HepG2 (cell line): ENCODE results near the gene CCDC57. TPM values are rescaled to one million over a fixed set of nuclear protein-coding genes. Genes with fewer than 3 reads are reported as not detected.

ENCODE experiments used
- CAMTA2 ChIP-seq: sonication (generic); formaldehyde crosslinking; IDR thresholded peaks from 2 replicates; pipeline ENCODE4 v1.4.0; 2020; ENCODE audit warnings: mild to moderate bottlenecking, missing genetic modification reagents, borderline replicate concordance
- CHCHD3 ChIP-seq: sonication (generic); formaldehyde crosslinking; IDR thresholded peaks from 2 replicates; pipeline ENCODE4 v1.8.0; 2022; ENCODE audit warnings: mild to moderate bottlenecking, missing genetic modification reagents, moderate library complexity
- FOXP1 ChIP-seq, 2 experiments: fragments of 450-650 bp in 1 of 2; IDR thresholded peaks; 2 replicates each; pipeline ENCODE4 v1.6.1; 2017 to 2018; ENCODE audit warnings: antibody characterized with exemption in 1 of 2
- GLI4 ChIP-seq: sonication (generic); formaldehyde crosslinking; IDR thresholded peaks from 2 replicates; pipeline ENCODE4 v1.5.1; 2020; ENCODE audit warnings: missing genetic modification reagents, mild to moderate bottlenecking, moderate library complexity, borderline replicate concordance
- HMG20B ChIP-seq: conservative IDR thresholded peaks from 2 replicates; pipeline ENCODE4 v1.6.1; 2016; ENCODE audit warnings: missing genetic modification reagents, missing compliant biosample characterization
- ISX ChIP-seq: sonication (generic); formaldehyde crosslinking; conservative IDR thresholded peaks from 2 replicates; pipeline ENCODE4 v1.5.0; 2020; ENCODE audit warnings: missing genetic modification reagents
- MLLT10 ChIP-seq: sonication (generic); formaldehyde crosslinking; IDR thresholded peaks from 2 replicates; pipeline ENCODE4 v1.4.0; 2020; ENCODE audit warnings: missing genetic modification reagents
- MXD4 ChIP-seq: IDR thresholded peaks from 2 replicates; pipeline ENCODE4 v1.6.1; 2016; ENCODE audit warnings: mild to moderate bottlenecking, missing biosample characterization, missing genetic modification reagents
- NFIB ChIP-seq: sonication (generic); formaldehyde crosslinking; IDR thresholded peaks from 2 replicates; pipeline ENCODE4 v1.9.0; 2021; ENCODE audit warnings: missing genetic modification reagents, mild to moderate bottlenecking, borderline replicate concordance
- NFKB2 ChIP-seq: sonication (generic); formaldehyde crosslinking; IDR thresholded peaks from 2 replicates; pipeline ENCODE4 v1.4.0; 2020; ENCODE audit warnings: missing genetic modification reagents, borderline replicate concordance
- NR2F2 ChIP-seq: IDR thresholded peaks from 2 replicates; pipeline ENCODE4 v1.6.1; 2012; ENCODE audit warnings: low read depth, inconsistent platforms, borderline replicate concordance
- PHB2 ChIP-seq: fragments of 450-650 bp; IDR thresholded peaks from 2 replicates; pipeline ENCODE4 v1.6.1; 2018; ENCODE audit not compliant: partially characterized antibody
- SMAD9 ChIP-seq: sonication (generic); formaldehyde crosslinking; IDR thresholded peaks from 2 replicates; pipeline ENCODE4 v1.5.1; 2020; ENCODE audit warnings: mild to moderate bottlenecking, missing genetic modification reagents
- SPEN ChIP-seq: sonication (generic); formaldehyde crosslinking; IDR thresholded peaks from 2 replicates; pipeline ENCODE4 v1.5.1; 2020; ENCODE audit warnings: low read depth, mild to moderate bottlenecking, missing genetic modification reagents
- TARDBP ChIP-seq: sonication (generic); formaldehyde crosslinking; IDR thresholded peaks from 2 replicates; pipeline ENCODE4 v1.8.0; 2022; ENCODE audit warnings: mild to moderate bottlenecking, missing genetic modification reagents
- TRIM24 ChIP-seq: sonication (generic); formaldehyde crosslinking; IDR thresholded peaks from 2 replicates; pipeline ENCODE4 v1.8.0; 2022; ENCODE audit warnings: mild to moderate bottlenecking, missing genetic modification reagents
- U2AF2 ChIP-seq: fragments of 200-400 bp; formaldehyde crosslinking; IDR thresholded peaks from 2 replicates; pipeline ENCODE4 v1.6.1; 2017; ENCODE audit warnings: low read depth, mild to moderate bottlenecking, low read length
- ZFP90 ChIP-seq: sonication (generic); formaldehyde crosslinking; IDR thresholded peaks from 2 replicates; pipeline ENCODE4 v1.8.0; 2022; ENCODE audit warnings: missing genetic modification reagents, mild to moderate bottlenecking, inconsistent platforms, borderline replicate concordance
- ZKSCAN8 ChIP-seq: IDR thresholded peaks from 2 replicates; pipeline ENCODE4 v1.6.1; 2016; ENCODE audit warnings: borderline replicate concordance, missing genetic modification reagents, missing compliant biosample characterization
- ZNF138 ChIP-seq: sonication (generic); formaldehyde crosslinking; IDR thresholded peaks from 2 replicates; pipeline ENCODE4 v1.5.0; 2020; ENCODE audit warnings: mild to moderate bottlenecking, low read depth, missing genetic modification reagents
- ZNF225 ChIP-seq: sonication (generic); formaldehyde crosslinking; IDR thresholded peaks from 2 replicates; pipeline ENCODE4 v1.4.0; 2020; ENCODE audit warnings: mild to moderate bottlenecking, missing genetic modification reagents
- ZNF333 ChIP-seq: sonication (generic); formaldehyde crosslinking; IDR thresholded peaks from 2 replicates; pipeline ENCODE4 v1.4.0; 2020; ENCODE audit warnings: mild to moderate bottlenecking, missing genetic modification reagents, borderline replicate concordance
- ZNF709 ChIP-seq: sonication (generic); formaldehyde crosslinking; IDR thresholded peaks from 2 replicates; pipeline ENCODE4 v1.5.0; 2020; ENCODE audit warnings: mild to moderate bottlenecking, missing genetic modification reagents
- ZNF776 ChIP-seq: sonication (generic); formaldehyde crosslinking; IDR thresholded peaks from 2 replicates; pipeline ENCODE4 v1.4.0; 2020; ENCODE audit warnings: mild to moderate bottlenecking, missing genetic modification reagents
- polyA plus RNA-seq, 8 experiments: library from polyadenylated mRNA; depleted of rRNA in 3 of 8; stranded (reverse) in 7 of 8; unstranded in 1 of 8; fragments of >200 nt; fragmentation: Illumina TruSeq in 4 of 8; extraction: Trizol in 4 of 8; gene quantifications; 2 replicates each; pipeline versions ENCODE4 v1.2.1 to v1.2.3, GENCODE V29; 2011 to 2016; ENCODE audit warnings: low read depth in 4 of 8, missing spikeins in 1 of 8, mixed read lengths in 1 of 8; ENCODE audit not compliant: insufficient read depth in 1 of 8
- total RNA-seq, 5 experiments: library from RNA; depleted of rRNA; stranded (reverse); fragments of >200 nt; fragmentation: Illumina TruSeq; extraction: Trizol; gene quantifications; 2 replicates each; pipeline ENCODE4 v1.2.3, GENCODE V29; 2016; ENCODE audit warnings: low read depth in 1 of 5
- TF ChIP-seq, protein P1 (sequence below): sonication (generic); formaldehyde crosslinking; IDR thresholded peaks from 2 replicates; pipeline ENCODE4 v1.4.0; 2020; ENCODE audit warnings: mild to moderate bottlenecking, missing genetic modification reagents
- TF ChIP-seq, protein P2 (sequence below): sonication (generic); formaldehyde crosslinking; IDR thresholded peaks from 2 replicates; pipeline ENCODE4 v1.9.0; 2021; ENCODE audit warnings: missing genetic modification reagents, borderline replicate concordance
- TF ChIP-seq, protein P3 (sequence below): sonication (generic); formaldehyde crosslinking; IDR thresholded peaks from 2 replicates; pipeline ENCODE4 v1.4.0; 2020; ENCODE audit warnings: mild to moderate bottlenecking, missing genetic modification reagents

CCDC57 gene
- total and polyA plus RNA-seq, 2 of the 13 experiments (the other 11 are each of a cell fraction or from before 2014, with no cell fraction given): 59.3 to 59.9 TPM

DNA sequence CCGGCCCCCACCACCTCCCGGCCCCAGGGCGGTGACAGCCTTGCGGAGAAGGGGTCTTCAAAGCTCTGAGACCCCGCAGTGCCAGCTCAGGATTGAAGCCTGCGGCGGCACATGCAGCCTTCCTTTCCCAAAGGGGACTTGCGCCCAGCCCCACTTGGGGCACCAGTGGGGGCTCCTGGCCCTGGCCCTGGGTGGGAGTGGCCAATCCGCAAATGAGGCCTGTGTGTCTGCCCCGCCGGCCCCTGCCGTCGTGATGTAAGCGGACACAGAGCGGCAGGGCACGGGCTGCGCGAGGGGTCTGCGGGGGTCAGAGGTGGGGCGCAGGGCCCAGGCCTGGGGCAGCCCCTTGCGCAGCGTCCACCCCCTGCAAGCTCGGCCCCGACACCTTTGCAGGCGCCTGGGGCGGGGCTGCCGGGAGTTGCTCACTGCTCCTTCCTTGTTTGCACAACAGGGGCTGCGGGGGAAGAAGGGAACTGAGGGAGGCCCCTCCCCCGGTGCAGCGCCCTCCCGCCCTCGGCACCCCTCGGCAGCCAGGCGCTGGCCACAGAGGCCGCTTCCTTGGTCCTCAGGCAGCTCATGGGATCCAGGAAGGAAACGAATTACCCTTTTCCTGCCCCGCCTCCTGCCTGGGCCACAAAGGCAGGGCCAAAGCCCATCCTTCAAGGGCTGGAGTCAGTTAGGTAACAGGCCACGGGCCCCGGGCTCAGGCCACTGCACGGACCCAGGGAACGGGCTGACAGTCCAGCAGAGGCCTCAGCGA, 19.1 kb upstream of the CCDC57 start (continued):
- TF ChIP-seq FOXP1 (IDR thresholded peaks at IDR 0.05): no peak
- TF ChIP-seq FOXP1 (CRISPR knock-in tag; IDR thresholded peaks at IDR 0.05): peak; percentile 77
- peak; percentile 80; the same call in 1 of the 2 replicates for TF ChIP-seq SMAD9 (CRISPR knock-in tag)
- no peak for TF ChIP-seq CAMTA2 (CRISPR knock-in tag)
- TF ChIP-seq, protein P1, sequence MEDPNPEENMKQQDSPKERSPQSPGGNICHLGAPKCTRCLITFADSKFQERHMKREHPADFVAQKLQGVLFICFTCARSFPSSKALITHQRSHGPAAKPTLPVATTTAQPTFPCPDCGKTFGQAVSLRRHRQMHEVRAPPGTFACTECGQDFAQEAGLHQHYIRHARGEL: no peak
- TF ChIP-seq ZNF138: no peak
- TF ChIP-seq NR2F2: peak; percentile 84
- TF ChIP-seq, protein P2, sequence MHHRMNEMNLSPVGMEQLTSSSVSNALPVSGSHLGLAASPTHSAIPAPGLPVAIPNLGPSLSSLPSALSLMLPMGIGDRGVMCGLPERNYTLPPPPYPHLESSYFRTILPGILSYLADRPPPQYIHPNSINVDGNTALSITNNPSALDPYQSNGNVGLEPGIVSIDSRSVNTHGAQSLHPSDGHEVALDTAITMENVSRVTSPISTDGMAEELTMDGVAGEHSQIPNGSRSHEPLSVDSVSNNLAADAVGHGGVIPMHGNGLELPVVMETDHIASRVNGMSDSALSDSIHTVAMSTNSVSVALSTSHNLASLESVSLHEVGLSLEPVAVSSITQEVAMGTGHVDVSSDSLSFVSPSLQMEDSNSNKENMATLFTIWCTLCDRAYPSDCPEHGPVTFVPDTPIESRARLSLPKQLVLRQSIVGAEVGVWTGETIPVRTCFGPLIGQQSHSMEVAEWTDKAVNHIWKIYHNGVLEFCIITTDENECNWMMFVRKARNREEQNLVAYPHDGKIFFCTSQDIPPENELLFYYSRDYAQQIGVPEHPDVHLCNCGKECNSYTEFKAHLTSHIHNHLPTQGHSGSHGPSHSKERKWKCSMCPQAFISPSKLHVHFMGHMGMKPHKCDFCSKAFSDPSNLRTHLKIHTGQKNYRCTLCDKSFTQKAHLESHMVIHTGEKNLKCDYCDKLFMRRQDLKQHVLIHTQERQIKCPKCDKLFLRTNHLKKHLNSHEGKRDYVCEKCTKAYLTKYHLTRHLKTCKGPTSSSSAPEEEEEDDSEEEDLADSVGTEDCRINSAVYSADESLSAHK: no peak
- 0 out of 2 replicates have a peak, but pooled peaks have one; percentile 0 for TF ChIP-seq ZFP90 (CRISPR knock-in tag)
- TF ChIP-seq ZNF776 (CRISPR knock-in tag): peak; percentile 10; the same call in 1 of the 2 replicates
- peak; percentile 94; the same call in 1 of the 2 replicates for TF ChIP-seq NFKB2 (CRISPR knock-in tag)
- no peak for TF ChIP-seq NFIB (CRISPR knock-in tag)
- 0 out of 2 replicates have a peak, but pooled peaks have one; percentile 28 for TF ChIP-seq U2AF2
- TF ChIP-seq ZNF709 (CRISPR knock-in tag): peak; percentile 86; the same call in 1 of the 2 replicates
- TF ChIP-seq, protein P3, sequence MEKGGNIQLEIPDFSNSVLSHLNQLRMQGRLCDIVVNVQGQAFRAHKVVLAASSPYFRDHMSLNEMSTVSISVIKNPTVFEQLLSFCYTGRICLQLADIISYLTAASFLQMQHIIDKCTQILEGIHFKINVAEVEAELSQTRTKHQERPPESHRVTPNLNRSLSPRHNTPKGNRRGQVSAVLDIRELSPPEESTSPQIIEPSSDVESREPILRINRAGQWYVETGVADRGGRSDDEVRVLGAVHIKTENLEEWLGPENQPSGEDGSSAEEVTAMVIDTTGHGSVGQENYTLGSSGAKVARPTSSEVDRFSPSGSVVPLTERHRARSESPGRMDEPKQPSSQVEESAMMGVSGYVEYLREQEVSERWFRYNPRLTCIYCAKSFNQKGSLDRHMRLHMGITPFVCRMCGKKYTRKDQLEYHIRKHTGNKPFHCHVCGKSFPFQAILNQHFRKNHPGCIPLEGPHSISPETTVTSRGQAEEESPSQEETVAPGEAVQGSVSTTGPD: peak; percentile 62; the same call in 1 of the 2 replicates
- TF ChIP-seq ZNF225 (CRISPR knock-in tag): no peak; the same call in 1 of the 2 replicates
- TF ChIP-seq MXD4 (CRISPR knock-in tag): peak; percentile 73; the same call in 1 of the 2 replicates
- TF ChIP-seq TARDBP (CRISPR knock-in tag): peak; percentile 76; the same call in 1 of the 2 replicates
- no peak; the same call in 1 of the 2 replicates for TF ChIP-seq GLI4 (CRISPR knock-in tag)
- TF ChIP-seq ZNF333 (CRISPR knock-in tag): no peak
- TF ChIP-seq ISX (CRISPR knock-in tag): no peak
- peak; percentile 73; the same call in 1 of the 2 replicates for TF ChIP-seq ZKSCAN8 (CRISPR knock-in tag)
- TF ChIP-seq CHCHD3 (CRISPR knock-in tag): no peak; the same call in 1 of the 2 replicates
- no peak for TF ChIP-seq MLLT10
- TF ChIP-seq TRIM24 (CRISPR knock-in tag): no peak
- no peak; the same call in 1 of the 2 replicates for TF ChIP-seq HMG20B
- no peak for TF ChIP-seq PHB2
- TF ChIP-seq SPEN: peak; percentile 80
